Bronchial epithelial cell (primary cell): Measurements from ENCODE around the gene YKT6. TPM values are rescaled to one million over a fixed set of nuclear protein-coding genes. Genes with fewer than 3 reads are reported as not detected.

Source experiments
- DNase-seq: peaks from one replicate; pipeline ENCODE4 v3.0.0-alpha.2; 2010; ENCODE audit warnings: low read depth
- FAIRE-seq: peaks from 2 replicates; lab custom pipeline; 2011; peaks lifted over from hg19 to GRCh38; lab: Jason Lieb, UNC
- H3K27me3 ChIP-seq: 2 replicates; pipeline ENCODE4 v1.5.1; 2011; ENCODE audit warnings: low read length; ENCODE audit not compliant: control insufficient read depth, insufficient read depth
- H3K36me3 ChIP-seq: 2 replicates; pipeline ENCODE4 v1.5.1; 2011; ENCODE audit warnings: low read length; ENCODE audit not compliant: control insufficient read depth, insufficient read depth
- H3K4me3 ChIP-seq: 2 replicates; pipeline ENCODE4 v1.5.1; 2011; ENCODE audit warnings: mild to moderate bottlenecking, low read depth, low read length, control low read depth
- CTCF ChIP-seq: IDR thresholded peaks from 2 replicates; pipeline ENCODE4 v1.5.1; 2011; ENCODE audit warnings: mild to moderate bottlenecking, moderate library complexity, low read length, control low read depth, inconsistent platforms; ENCODE audit not compliant: insufficient read depth, severe bottlenecking
- total RNA-seq: library from RNA; depleted of rRNA; stranded (reverse); fragments of >200 nt; gene quantifications from 2 replicates; pipeline ENCODE4 v1.2.1, GENCODE V29; 2014

Gene YKT6
- total RNA-seq, 1 donor from 2014 or later: 74.5 TPM

- TF ChIP-seq CTCF: no peak
- Histone ChIP-seq H3K4me3 (no peak overlapping the region), H3K27me3 (peaks cover 2% of the 10 kb centered on the region), H3K36me3 (peaks cover 7% of the 10 kb centered on the region)
- FAIRE-seq: no peak
- DNase-seq: no peak
Measured at GRCh38 chr7:44216521-44217222, 15.9 kb downstream of the YKT6 start.

- peaks cover 7% of the 10 kb centered on the region for H3K36me3 ChIP-seq
- H3K27me3 ChIP-seq: peaks cover 2% of the 10 kb centered on the region
- no peak for DNase-seq
- no peak for FAIRE-seq
- no peak for TF ChIP-seq CTCF
- H3K4me3 ChIP-seq: no peak overlapping the region
Measured at GRCh38 chr7:44217223-44217714, 16.5 kb downstream of the YKT6 start.

GRCh38 chr7:44217852-44218402 is 17.1 kb downstream of the YKT6 start:
- H3K36me3 ChIP-seq: peaks cover 6% of the 10 kb centered on the region
- no peak overlapping the region for H3K4me3 ChIP-seq
- H3K27me3 ChIP-seq: peaks cover 2% of the 10 kb centered on the region
- DNase-seq (no peak), FAIRE-seq (no peak)
- TF ChIP-seq CTCF: no peak

GRCh38 chr7:44218418-44219201 is 17.8 kb downstream of the YKT6 start:
- Histone ChIP-seq H3K4me3 (no peak overlapping the region), H3K27me3 (peaks cover 2% of the 10 kb centered on the region), H3K36me3 (no peaks in the 10 kb centered on the region)
- TF ChIP-seq CTCF: no peak
- FAIRE-seq: no peak
- DNase-seq: no peak

GRCh38 chr7:44219371-44220045 is 18.7 kb downstream of the YKT6 start:
- FAIRE-seq (no peak), DNase-seq (no peak)
- no peak overlapping the region for H3K4me3 ChIP-seq
- no peaks in the 10 kb centered on the region for H3K36me3 ChIP-seq
- TF ChIP-seq CTCF: no peak
- H3K27me3 ChIP-seq: peaks cover 2% of the 10 kb centered on the region
